H1 (cell line): ENCODE results near the gene MTMR2. TPM values are rescaled to one million over a fixed set of nuclear protein-coding genes. Genes with fewer than 3 reads are reported as not detected.

Source experiments
- NRF1 ChIP-seq: IDR thresholded peaks from 2 replicates; pipeline ENCODE4 v1.6.1; 2011; ENCODE audit warnings: mild to moderate bottlenecking, low read depth, low read length, improper control_type of control experiment
- RAD21 ChIP-seq, 2 experiments: IDR thresholded peaks in 1 of 2; conservative IDR thresholded peaks in 1 of 2; 2 replicates each; pipeline ENCODE4 v1.6.1; 2011; ENCODE audit warnings: low read depth in 2 of 2, low read length in 2 of 2, improper control_type of control experiment in 1 of 2, inconsistent platforms in 1 of 2, mild to moderate bottlenecking in 1 of 2, moderate library complexity in 1 of 2
- RFX5 ChIP-seq: IDR thresholded peaks from 2 replicates; pipeline ENCODE4 v1.6.1; 2011; ENCODE audit warnings: low read depth, low read length, improper control_type of control experiment, borderline replicate concordance
- SRF ChIP-seq: IDR thresholded peaks from 2 replicates; pipeline ENCODE4 v1.6.1; 2011; ENCODE audit warnings: mild to moderate bottlenecking, low read depth, low read length, moderate library complexity
- ZNF274 ChIP-seq: IDR thresholded peaks from 2 replicates; pipeline ENCODE4 v1.7.0; 2012; ENCODE audit warnings: low read length, borderline replicate concordance; ENCODE audit errors: extremely low read depth
- polyA plus RNA-seq, 7 experiments: library from polyadenylated mRNA; depleted of rRNA in 3 of 7; stranded (reverse) in 5 of 7; unstranded in 2 of 7; fragments of >200 nt in 5 of 7; fragments of 200-250 nt in 2 of 7; gene quantifications; 1 replicate in 5 of 7; 2 replicates in 1 of 7; 4 replicates in 1 of 7; pipeline versions ENCODE4 v1.2.1 to v1.2.3, GENCODE V29; 2011 to 2013; ENCODE audit warnings: missing spikeins in 2 of 7, mixed read lengths in 2 of 7
- total RNA-seq: library from RNA; stranded (reverse); fragmentation: NEBNext Ultra II Directional; extraction: Animal tissue kit (Norgen Biotek cat#: 25700); gene quantifications from 2 replicates; pipeline ENCODE4 v1.2.1, GENCODE V29; 2021

The MTMR2 gene
- total and polyA plus RNA-seq, 2 of the 8 experiments (the other 6 are each of a cell fraction or from before 2014, with no cell fraction given) = 16.7 to 52.9 TPM

DNA sequence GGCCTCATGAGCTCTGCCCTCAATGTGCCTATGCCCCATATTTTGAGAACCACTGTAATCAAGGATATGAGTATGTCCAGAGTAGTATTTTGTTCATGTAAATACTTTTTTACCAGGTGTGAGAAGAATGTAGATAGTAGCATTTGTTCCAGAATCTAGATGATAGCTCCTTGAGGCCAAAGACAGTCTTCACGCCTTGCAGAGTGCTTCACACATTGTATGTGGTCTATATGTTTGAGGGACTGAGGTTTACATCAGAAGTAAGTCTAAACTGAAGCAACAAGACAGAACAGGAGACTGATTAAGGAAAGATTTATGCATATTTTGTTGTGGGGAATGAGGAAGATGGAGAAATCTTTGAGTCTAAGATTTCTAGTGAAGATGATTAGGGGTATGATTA lies 121.1 kb downstream of the MTMR2 start (continued):
- TF ChIP-seq RAD21 (IDR thresholded peaks at IDR 0.05 in 1 of 2, conservative IDR thresholded peaks at IDR 0.05 in 1 of 2; ENCODE audit: low read depth in 2 of 2, low read length in 2 of 2) (no peak), RFX5 (no peak), NRF1 (no peak), ZNF274 (no peak), SRF (no peak)
